ENCODE results near the gene CELF2. TPM values are rescaled to one million over a fixed set of nuclear protein-coding genes. Genes with fewer than 3 reads are reported as not detected.

The CELF2 gene
- total and polyA plus RNA-seq, 9 of the 15 experiments (the other 6 are each of a cell fraction or from before 2014, with no cell fraction given): 4.0 to 20.3 (median 11.1) TPM

DNA sequence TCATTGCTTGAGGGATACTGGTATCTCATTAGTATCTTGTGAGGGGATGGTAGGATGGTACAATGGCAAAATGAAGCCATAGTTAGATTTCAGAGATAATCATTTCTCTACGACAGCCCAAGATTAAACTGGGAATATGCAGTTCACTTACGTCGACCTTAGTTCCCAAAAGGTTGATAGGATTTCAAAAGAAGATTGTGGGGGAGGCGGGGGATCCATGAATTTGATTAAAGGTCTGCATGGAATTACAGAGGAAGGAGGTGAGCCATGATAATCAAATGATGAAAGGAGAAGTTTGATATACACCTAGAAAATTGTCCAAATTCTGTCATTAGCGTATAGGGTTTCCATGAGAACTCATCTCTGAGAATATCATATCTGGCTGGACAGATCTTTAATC lies 206.6 kb downstream of the CELF2 start:
- no peaks in the 10 kb centered on the region; a peak in 1 of 5 replicates for H3K27me3 ChIP-seq (ENCODE audit: control insufficient read depth in 2 of 2, insufficient read depth in 2 of 2, low read length in 2 of 2)
- no peak overlapping the region for H3K27ac ChIP-seq (ENCODE audit: extremely low read depth, low read depth, low read length)
- ATAC-seq: no peak
- no peaks in the 10 kb centered on the region for H3K9me3 ChIP-seq (replicated peaks; ENCODE audit: control insufficient read depth, insufficient read depth, low read depth, low read length)
- DNase-seq (ENCODE audit: extremely low read depth in 1 of 4, low spot score in 3 of 4): no peak
- TF ChIP-seq ZNF175 (CRISPR knock-in tag; IDR thresholded peaks at IDR 0.05; ENCODE audit: low read depth) (no peak), MEF2A (IDR thresholded peaks at IDR 0.05; ENCODE audit: control insufficient read depth, low read depth, low read length) (no peak), ZKSCAN3 (CRISPR knock-in tag; IDR thresholded peaks at IDR 0.05) (no peak), NCOA4 (IDR thresholded peaks at IDR 0.05; ENCODE audit: partially characterized antibody) (no peak), SP1 (CRISPR knock-in tag; IDR thresholded peaks at IDR 0.05) (no peak), ZNF140 (CRISPR knock-in tag; IDR thresholded peaks at IDR 0.05) (no peak), MYC (IDR thresholded peaks at IDR 0.05; ENCODE audit: low read depth, low read length) (no peak), MYC (CRISPR knock-in tag; IDR thresholded peaks at IDR 0.05; ENCODE audit: borderline replicate concordance, low read depth) (no peak), EHMT2 (IDR thresholded peaks at IDR 0.05) (no peak), HMG20B (CRISPR knock-in tag; IDR thresholded peaks at IDR 0.05) (no peak)
- TF ChIP-seq, protein P1, sequence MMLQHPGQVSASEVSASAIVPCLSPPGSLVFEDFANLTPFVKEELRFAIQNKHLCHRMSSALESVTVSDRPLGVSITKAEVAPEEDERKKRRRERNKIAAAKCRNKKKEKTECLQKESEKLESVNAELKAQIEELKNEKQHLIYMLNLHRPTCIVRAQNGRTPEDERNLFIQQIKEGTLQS (IDR thresholded peaks at IDR 0.05): no peak
- TF ChIP-seq, protein P1 (CRISPR knock-in tag; conservative IDR thresholded peaks at IDR 0.05): no peak
- TF ChIP-seq, protein P2, sequence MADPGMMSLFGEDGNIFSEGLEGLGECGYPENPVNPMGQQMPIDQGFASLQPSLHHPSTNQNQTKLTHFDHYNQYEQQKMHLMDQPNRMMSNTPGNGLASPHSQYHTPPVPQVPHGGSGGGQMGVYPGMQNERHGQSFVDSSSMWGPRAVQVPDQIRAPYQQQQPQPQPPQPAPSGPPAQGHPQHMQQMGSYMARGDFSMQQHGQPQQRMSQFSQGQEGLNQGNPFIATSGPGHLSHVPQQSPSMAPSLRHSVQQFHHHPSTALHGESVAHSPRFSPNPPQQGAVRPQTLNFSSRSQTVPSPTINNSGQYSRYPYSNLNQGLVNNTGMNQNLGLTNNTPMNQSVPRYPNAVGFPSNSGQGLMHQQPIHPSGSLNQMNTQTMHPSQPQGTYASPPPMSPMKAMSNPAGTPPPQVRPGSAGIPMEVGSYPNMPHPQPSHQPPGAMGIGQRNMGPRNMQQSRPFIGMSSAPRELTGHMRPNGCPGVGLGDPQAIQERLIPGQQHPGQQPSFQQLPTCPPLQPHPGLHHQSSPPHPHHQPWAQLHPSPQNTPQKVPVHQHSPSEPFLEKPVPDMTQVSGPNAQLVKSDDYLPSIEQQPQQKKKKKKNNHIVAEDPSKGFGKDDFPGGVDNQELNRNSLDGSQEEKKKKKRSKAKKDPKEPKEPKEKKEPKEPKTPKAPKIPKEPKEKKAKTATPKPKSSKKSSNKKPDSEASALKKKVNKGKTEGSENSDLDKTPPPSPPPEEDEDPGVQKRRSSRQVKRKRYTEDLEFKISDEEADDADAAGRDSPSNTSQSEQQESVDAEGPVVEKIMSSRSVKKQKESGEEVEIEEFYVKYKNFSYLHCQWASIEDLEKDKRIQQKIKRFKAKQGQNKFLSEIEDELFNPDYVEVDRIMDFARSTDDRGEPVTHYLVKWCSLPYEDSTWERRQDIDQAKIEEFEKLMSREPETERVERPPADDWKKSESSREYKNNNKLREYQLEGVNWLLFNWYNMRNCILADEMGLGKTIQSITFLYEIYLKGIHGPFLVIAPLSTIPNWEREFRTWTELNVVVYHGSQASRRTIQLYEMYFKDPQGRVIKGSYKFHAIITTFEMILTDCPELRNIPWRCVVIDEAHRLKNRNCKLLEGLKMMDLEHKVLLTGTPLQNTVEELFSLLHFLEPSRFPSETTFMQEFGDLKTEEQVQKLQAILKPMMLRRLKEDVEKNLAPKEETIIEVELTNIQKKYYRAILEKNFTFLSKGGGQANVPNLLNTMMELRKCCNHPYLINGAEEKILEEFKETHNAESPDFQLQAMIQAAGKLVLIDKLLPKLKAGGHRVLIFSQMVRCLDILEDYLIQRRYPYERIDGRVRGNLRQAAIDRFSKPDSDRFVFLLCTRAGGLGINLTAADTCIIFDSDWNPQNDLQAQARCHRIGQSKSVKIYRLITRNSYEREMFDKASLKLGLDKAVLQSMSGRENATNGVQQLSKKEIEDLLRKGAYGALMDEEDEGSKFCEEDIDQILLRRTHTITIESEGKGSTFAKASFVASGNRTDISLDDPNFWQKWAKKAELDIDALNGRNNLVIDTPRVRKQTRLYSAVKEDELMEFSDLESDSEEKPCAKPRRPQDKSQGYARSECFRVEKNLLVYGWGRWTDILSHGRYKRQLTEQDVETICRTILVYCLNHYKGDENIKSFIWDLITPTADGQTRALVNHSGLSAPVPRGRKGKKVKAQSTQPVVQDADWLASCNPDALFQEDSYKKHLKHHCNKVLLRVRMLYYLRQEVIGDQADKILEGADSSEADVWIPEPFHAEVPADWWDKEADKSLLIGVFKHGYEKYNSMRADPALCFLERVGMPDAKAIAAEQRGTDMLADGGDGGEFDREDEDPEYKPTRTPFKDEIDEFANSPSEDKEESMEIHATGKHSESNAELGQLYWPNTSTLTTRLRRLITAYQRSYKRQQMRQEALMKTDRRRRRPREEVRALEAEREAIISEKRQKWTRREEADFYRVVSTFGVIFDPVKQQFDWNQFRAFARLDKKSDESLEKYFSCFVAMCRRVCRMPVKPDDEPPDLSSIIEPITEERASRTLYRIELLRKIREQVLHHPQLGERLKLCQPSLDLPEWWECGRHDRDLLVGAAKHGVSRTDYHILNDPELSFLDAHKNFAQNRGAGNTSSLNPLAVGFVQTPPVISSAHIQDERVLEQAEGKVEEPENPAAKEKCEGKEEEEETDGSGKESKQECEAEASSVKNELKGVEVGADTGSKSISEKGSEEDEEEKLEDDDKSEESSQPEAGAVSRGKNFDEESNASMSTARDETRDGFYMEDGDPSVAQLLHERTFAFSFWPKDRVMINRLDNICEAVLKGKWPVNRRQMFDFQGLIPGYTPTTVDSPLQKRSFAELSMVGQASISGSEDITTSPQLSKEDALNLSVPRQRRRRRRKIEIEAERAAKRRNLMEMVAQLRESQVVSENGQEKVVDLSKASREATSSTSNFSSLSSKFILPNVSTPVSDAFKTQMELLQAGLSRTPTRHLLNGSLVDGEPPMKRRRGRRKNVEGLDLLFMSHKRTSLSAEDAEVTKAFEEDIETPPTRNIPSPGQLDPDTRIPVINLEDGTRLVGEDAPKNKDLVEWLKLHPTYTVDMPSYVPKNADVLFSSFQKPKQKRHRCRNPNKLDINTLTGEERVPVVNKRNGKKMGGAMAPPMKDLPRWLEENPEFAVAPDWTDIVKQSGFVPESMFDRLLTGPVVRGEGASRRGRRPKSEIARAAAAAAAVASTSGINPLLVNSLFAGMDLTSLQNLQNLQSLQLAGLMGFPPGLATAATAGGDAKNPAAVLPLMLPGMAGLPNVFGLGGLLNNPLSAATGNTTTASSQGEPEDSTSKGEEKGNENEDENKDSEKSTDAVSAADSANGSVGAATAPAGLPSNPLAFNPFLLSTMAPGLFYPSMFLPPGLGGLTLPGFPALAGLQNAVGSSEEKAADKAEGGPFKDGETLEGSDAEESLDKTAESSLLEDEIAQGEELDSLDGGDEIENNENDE (IDR thresholded peaks at IDR 0.05; ENCODE audit: low read depth, low read length): no peak
- H3K79me2 ChIP-seq (ENCODE audit: control insufficient read depth, insufficient read depth, low read length): no peaks in the 10 kb centered on the region
- peaks cover 3 to 5% of the 10 kb centered on the region in 2 experiments; a peak in 2 of 5 replicates for H3K4me1 ChIP-seq (replicated peaks in 1 of 2; ENCODE audit: control insufficient read depth in 2 of 2, insufficient read depth in 2 of 2, low read length in 2 of 2)
- H3K4me3 ChIP-seq: no peak overlapping the region
- H3K9ac ChIP-seq (ENCODE audit: insufficient read depth in 1 of 2, low read depth in 2 of 2, low read length in 2 of 2): no peak overlapping the region
- CTCF ChIA-PET (ENCODE audit: low intra/inter-chr PET ratio): no interaction called here
- no peak overlapping the region for H3K4me2 ChIP-seq (ENCODE audit: insufficient read depth, low read length)
- H4K20me1 ChIP-seq (replicated peaks; ENCODE audit: control insufficient read depth, insufficient read depth, low read length): no peaks in the 10 kb centered on the region
- intact Hi-C loops (cut with micrococcal nuclease) (no loop called here), in situ Hi-C loops (cut with MboI) (no loop called here)
- FAIRE-seq: no peak
- POLR2A ChIA-PET: no interaction called here
- WGBS (ENCODE audit: insufficient coverage, low coverage, missing lambda C conversion rate): 55% methylated on average over 5 of the region's 5 CpGs
- no peaks in the 10 kb centered on the region for H3K9me1 ChIP-seq (ENCODE audit: control insufficient read depth, insufficient read depth, low read length)
- H3K36me3 ChIP-seq (ENCODE audit: control insufficient read depth, insufficient read depth, low read length): no peaks in the 10 kb centered on the region
- no peak overlapping the region for H2AFZ ChIP-seq (ENCODE audit: low read depth, low read length)
- no TSS peak for BruUV-seq (replicated peaks)

Data from K562 (cell line).